Hematopoietic multipotent progenitor cell treated with erythropoietin and hydrocortisone succinate and interleukin-3 and kit ligand, for 17 days (in vitro differentiated cells): ENCODE results near the gene ZNF792.
"Not testable (repeated sequence)": the region's sequence is repeated elsewhere in the genome, so short reads cannot be mapped to it uniquely, and the experiment has no call there.

ENCODE experiments used
- DNase-seq: peaks from one replicate; pipeline ENCODE4 v3.0.0-alpha.2; 2015; ENCODE audit warnings: low spot score

The ZNF792 gene

GRCh38 chr19:34998777-34999497 is 34.9 kb upstream of the ZNF792 start:
- no peak for DNase-seq

DNA sequence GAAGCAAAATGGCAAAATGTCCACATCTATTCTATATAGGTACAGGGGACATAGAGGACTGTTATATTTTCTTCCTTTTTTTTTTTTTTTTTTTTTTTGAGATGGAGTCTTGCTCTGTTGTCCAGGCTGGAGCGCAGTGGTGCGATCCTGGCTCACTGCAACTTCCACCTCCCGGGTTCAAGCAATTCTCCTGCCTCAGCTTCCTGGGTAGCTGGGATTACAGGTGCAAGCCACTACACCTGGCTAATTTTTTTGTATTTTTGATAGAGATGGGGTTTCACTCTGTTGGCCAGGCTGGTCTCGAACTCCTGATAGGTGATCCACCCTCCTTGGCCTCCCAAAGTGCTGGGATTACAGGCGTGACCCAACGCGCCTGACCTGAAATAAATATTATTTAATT is 34.2 kb upstream of the ZNF792 start:
- not testable (repeated sequence) for DNase-seq

- no peak for DNase-seq
Measured at GRCh38 chr19:34997071-34997617, 33.1 kb upstream of the ZNF792 start.

GRCh38 chr19:34995551-34995950 is 31.5 kb upstream of the ZNF792 start:
- no peak for DNase-seq

- no peak for DNase-seq
Measured at GRCh38 chr19:34994643-34995541, 30.9 kb upstream of the ZNF792 start.

DNA sequence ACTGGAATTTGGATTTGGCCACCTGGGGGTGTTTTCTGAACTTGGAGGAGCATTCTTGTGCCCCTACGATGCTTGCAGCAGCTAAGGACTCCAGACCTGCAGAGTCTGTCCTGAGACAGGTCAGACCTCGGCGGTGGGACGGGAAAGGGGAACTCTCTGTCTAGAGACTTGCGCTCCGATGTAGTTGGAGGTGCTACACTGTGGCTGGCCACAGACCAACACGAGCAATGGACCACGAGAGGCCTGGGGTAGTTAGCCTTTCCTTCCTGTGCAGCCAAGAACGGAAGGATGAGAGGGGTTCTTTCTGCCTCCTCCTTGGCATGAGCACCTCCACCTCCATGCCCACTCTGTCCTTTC is 30.2 kb upstream of the ZNF792 start:
- no peak for DNase-seq

DNA sequence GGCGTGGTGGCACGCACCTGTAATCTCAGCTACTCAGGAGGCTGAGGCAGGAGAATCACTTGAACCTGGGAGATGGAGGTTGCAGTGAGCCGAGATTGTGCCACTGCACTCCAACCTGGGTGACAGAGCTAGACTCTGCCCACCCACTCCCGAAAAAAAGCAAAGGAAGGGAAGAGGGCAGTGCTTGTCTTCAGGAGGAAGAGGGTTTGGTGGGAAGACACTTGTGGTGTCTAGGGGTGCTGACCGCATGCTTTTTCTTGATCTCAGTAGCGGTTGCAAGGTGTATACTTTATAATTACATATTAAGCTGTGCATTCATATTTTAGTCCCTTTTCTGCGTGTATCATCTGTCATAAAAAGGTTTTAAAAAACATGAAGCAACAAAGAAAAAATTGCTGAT is 28.6 kb upstream of the ZNF792 start:
- not testable (repeated sequence) for DNase-seq

DNA sequence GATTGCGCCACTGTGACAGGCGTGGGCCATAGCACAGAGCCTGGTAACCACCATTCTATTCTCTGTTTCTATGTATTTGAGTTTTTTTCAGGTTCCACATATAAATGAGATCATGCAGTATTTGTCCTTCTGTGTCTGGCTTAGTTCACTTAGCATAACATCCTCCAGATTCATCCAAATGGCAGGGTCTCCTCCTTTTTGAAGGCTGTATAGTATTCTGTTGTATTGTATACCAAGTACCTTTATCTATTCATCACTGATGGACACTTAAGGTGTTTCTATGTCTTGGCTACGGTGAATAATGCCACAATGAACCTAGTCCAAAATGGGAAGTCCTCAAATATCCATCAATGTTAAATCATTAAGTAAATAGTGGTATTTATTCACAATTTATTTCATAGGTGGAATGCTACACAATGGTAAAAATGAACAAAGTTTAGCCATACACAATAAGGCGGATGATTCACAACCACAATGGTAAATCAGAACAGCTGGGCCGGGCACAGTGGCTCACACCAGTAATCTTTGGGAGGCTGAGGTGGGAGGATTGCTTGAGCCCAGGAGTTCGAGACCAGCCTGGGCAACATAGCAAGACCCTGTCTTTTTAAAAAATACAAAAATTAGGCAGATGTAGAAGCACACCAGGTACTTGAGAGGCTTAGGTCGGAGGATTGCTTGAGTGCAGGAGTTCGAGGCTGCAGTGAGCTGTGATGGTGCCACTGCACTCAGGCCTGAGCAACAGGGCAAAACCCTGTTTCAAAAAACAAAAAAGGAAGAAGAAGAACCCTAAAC is 27.7 kb upstream of the ZNF792 start:
- no peak for DNase-seq

GRCh38 chr19:34990578-34991192 is 26.7 kb upstream of the ZNF792 start:
- no peak for DNase-seq

- DNase-seq: no peak
Measured at GRCh38 chr19:34989298-34989697, 25.3 kb upstream of the ZNF792 start.

DNA sequence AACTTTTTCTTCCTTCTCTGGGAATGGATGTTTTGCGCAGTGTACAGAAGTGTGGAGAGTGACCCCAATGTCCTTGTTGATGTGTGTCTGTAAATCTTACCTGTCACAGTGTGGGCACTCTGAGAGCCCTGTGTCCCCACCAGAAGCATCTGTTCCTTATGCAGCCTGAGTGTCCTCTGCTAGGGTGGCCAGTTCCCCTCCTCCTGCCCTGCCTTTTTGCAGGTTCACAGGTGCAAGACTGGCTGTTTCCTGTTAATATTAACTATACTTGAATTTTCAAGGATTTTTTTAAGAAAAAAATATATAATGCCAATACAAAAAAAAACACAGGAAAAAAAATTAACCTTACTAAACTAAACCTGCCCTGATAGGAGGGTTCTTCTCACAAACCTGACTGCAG is 24.1 kb upstream of the ZNF792 start:
- no peak for DNase-seq

DNA sequence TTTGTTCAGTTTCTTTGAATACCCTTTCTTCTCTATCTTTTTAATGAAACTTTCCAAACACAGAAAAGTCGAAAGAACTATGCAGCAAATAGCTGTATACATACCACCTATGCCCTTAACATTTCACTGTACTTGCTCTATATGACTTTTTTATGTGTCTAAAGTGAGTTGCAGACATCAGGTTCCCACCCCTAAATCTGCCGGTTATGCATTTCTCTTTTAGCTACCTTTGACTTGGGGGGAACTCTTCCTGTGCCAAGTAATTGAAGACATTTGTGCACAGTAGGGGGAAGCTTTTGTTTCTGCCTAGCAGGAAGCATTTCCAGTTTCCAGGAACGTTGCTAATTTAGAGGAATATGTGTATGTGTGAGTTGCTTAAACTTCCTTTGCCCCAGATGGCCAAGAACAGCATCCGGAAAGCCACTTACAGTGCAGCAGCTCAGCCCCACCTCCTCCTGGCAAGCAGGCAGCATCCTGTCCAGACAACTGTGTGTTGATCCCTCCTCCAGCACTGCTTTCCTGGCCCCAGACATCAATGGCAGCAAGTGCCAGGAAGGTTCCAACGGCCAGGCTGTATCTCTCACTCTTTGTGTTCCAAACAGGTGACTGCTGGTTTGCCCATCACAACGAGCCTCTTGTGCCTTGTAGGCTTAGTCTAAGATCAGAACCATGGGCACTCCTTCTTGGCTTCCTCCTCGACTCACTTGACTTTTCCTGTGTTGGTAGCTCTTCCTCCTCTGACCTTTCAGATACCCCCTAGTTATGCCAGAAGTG is 21.4 kb upstream of the ZNF792 start:
- DNase-seq: no peak

DNA sequence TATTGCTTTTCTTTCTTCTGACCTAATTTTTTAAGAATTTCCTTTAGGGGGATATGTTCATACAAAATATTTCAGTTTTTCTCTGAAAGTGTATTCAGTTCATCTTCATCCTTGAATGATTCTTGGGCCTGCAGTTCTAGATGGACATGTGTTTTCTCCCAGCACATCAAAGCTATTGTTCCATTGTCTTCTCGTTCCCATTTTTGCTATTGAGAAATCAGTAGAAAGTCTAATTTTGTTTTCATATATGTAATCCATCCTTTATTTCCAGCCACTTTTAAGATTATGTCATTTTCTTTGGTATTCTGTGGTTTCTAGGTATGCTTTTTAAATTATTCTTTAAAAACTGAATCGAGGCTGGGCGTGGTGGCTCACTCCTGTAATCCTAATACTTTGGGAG is 20.3 kb upstream of the ZNF792 start:
- no peak for DNase-seq

DNA sequence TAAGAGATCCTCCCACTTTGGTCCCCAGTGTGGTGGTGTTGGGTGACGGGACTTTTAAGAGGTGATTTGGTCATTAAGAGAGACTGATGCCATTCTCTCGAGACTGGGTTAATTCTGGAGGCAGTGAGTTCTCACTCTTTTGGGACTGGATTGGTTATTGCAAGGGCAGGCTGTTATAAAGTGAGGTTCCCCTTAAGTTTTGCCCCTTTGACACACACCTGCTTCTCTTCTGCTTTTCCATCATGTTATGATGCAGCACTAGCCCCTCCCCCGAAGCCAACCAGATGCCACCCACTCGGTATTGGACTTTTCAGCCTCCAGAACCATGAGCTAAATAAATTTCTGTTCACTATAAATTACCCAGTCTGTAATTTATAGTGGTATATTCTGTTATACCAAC is 19.8 kb upstream of the ZNF792 start:
- DNase-seq: no peak

- no peak for DNase-seq
Measured at GRCh38 chr19:34982275-34982674, 18.2 kb upstream of the ZNF792 start.

GRCh38 chr19:34979819-34980640 is 16.0 kb upstream of the ZNF792 start:
- DNase-seq: no peak

DNA sequence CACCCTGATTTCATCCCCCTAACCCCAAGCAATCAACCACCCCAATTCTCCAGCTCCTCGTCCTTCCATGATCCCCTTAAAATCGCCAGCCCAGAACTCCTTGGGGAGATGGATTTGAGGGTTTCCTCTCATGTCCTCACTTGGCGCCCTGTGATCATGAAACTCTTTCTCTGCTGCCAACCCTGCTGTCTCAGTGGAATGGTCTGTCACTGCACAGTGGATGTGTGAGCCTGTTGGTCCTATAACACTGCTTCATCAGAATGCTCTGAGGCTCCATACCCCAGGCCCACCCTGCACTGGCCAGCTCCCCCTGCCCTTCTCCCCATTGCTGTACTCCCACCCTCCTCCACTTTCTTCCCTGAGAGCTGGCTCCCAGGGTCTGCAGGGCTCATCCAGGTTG is 12.6 kb upstream of the ZNF792 start:
- DNase-seq: no peak

GRCh38 chr19:34975056-34975455 is 11.0 kb upstream of the ZNF792 start:
- no peak for DNase-seq

DNA sequence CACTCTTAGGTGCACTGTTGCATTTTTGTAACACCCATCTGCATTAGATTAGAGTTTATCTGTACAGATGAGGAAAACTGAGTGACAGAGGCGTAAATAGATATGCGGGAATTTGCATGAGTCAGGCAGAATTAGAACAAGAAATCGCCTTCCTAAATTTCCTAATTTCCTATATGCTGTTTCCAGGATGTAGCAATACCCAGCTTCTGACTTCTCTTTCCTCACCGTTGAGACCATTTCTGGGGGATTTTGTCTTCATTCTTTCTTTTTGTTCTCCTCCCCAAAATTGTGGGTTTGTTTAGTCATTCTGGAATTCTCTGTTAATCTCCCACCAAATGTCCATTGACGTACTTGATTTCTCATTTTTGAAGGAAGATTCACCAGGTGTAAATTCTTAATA is 10.6 kb upstream of the ZNF792 start:
- no peak for DNase-seq

GRCh38 chr19:34972163-34972705 is 8.2 kb upstream of the ZNF792 start:
- no peak for DNase-seq
